CD4-positive, alpha-beta T cell (primary cell): ENCODE data around the gene PRAME. TPM values are rescaled to one million over a fixed set of nuclear protein-coding genes. Genes with fewer than 3 reads are reported as not detected.

Experiments used
- ATAC-seq: fragments of 200-7000 bp; cut with Tn5 transposase; one replicate; pipeline ENCODE4 v1.10.0; 2022; ENCODE audit warnings: mild to moderate bottlenecking; ENCODE audit not compliant: poor library complexity
- CTCF ChIA-PET: fragments of 350-600 bp; sonication (Branson Sonifier 250); formaldehyde crosslinking; loops from one replicate; lab custom pipeline; 2021; ENCODE audit warnings: antibody characterized with exemption, inconsistent platforms; lab: Charles Lee
- POLR2A ChIA-PET: fragments of 350-600 bp; sonication (Branson Sonifier 250); formaldehyde crosslinking; loops from one replicate; lab custom pipeline; 2021; ENCODE audit warnings: antibody characterized with exemption, inconsistent platforms; lab: Charles Lee
- DNase-seq, 14 experiments: peaks; one replicate each; pipeline ENCODE4 v3.0.0-alpha.2; 2013 to 2020; ENCODE audit warnings: mixed read lengths in 2 of 14
- H3K27ac ChIP-seq, 2 donors: one replicate each; pipeline versions ENCODE4 v1.5.1 to v1.7.0; 2013; ENCODE audit warnings: low read length in 2 of 2, low read depth in 1 of 2, mild to moderate bottlenecking in 1 of 2
- H3K27me3 ChIP-seq, 2 experiments: 1 replicate in 1 of 2; 2 replicates in 1 of 2; pipeline versions ENCODE4 v1.6.1 to v1.7.0; 2013; ENCODE audit warnings: low read length in 2 of 2, control low read depth in 1 of 2, mild to moderate bottlenecking in 1 of 2, moderate library complexity in 1 of 2; ENCODE audit not compliant: insufficient read depth in 2 of 2, control insufficient read depth in 1 of 2
- H3K36me3 ChIP-seq: one replicate; pipeline ENCODE4 v1.6.1; 2013; ENCODE audit warnings: low read length, control low read depth; ENCODE audit not compliant: insufficient read depth
- H3K4me1 ChIP-seq: one replicate; pipeline ENCODE4 v1.6.1; 2013; ENCODE audit warnings: low read length, control low read depth; ENCODE audit not compliant: insufficient read depth
- H3K4me3 ChIP-seq: one replicate; pipeline ENCODE4 v1.5.1; 2013; ENCODE audit warnings: mild to moderate bottlenecking, low read length, moderate library complexity
- H3K9me3 ChIP-seq, 2 experiments: 1 replicate in 1 of 2; 2 replicates in 1 of 2; pipeline versions ENCODE4 v1.6.1 to v1.7.0; 2013; ENCODE audit warnings: low read length in 2 of 2, mild to moderate bottlenecking in 2 of 2, control low read depth in 1 of 2, moderate library complexity in 1 of 2; ENCODE audit not compliant: control insufficient read depth in 1 of 2, insufficient read depth in 1 of 2
- H3K27ac Mint-ChIP-seq: one replicate; pipeline ENCODE4 v1.8.0; 2020; ENCODE audit warnings: mixed read lengths
- H3K27me3 Mint-ChIP-seq: one replicate; pipeline ENCODE4 v1.8.0; 2021; ENCODE audit warnings: mixed read lengths
- H3K36me3 Mint-ChIP-seq: one replicate; pipeline ENCODE4 v1.8.0; 2021; ENCODE audit warnings: low read depth, mixed read lengths
- H3K4me1 Mint-ChIP-seq: one replicate; pipeline ENCODE4 v1.8.0; 2021; ENCODE audit warnings: low read depth, mixed read lengths
- H3K4me3 Mint-ChIP-seq: one replicate; pipeline ENCODE4 v1.8.0; 2020; ENCODE audit warnings: mild to moderate bottlenecking, mixed read lengths
- H3K9me3 Mint-ChIP-seq: one replicate; pipeline ENCODE4 v1.8.0; 2020; ENCODE audit warnings: mixed read lengths
- intact Hi-C, 2 experiments: fragments of 100-400 bp; cut with DNase I in 1 of 2; cut with micrococcal nuclease in 1 of 2; formaldehyde crosslinking; loops; one replicate each; pipeline versions ENCODE4 v1.15.1 to v1.9.0; 2023 to 2025; cut with DNase I, micrococcal nuclease
- total RNA-seq, 174 experiments: library from RNA in 2 of 174; stranded (reverse) in 2 of 174; gene quantifications; one replicate each; pipeline ENCODE4 v1.2.3 and lab custom pipeline; 2021 to 2026
- TF ChIP-seq, protein P1 (sequence below): fragments of 200-600 bp; IDR thresholded peaks from one replicate; pipeline ENCODE4 v1.8.0; 2022; ENCODE audit warnings: antibody characterized with exemption, mild to moderate bottlenecking

PRAME gene
- total RNA-seq, 2 experiments from 2014 or later: not detected

GRCh38 chr22:22550789-22551434, 8.2 kb downstream of the PRAME start:
- no peaks in the 10 kb centered on the region for H3K36me3 ChIP-seq
- no peak overlapping the region for H3K27ac ChIP-seq
- TF ChIP-seq, protein P1, sequence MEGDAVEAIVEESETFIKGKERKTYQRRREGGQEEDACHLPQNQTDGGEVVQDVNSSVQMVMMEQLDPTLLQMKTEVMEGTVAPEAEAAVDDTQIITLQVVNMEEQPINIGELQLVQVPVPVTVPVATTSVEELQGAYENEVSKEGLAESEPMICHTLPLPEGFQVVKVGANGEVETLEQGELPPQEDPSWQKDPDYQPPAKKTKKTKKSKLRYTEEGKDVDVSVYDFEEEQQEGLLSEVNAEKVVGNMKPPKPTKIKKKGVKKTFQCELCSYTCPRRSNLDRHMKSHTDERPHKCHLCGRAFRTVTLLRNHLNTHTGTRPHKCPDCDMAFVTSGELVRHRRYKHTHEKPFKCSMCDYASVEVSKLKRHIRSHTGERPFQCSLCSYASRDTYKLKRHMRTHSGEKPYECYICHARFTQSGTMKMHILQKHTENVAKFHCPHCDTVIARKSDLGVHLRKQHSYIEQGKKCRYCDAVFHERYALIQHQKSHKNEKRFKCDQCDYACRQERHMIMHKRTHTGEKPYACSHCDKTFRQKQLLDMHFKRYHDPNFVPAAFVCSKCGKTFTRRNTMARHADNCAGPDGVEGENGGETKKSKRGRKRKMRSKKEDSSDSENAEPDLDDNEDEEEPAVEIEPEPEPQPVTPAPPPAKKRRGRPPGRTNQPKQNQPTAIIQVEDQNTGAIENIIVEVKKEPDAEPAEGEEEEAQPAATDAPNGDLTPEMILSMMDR: no peak
- Mint-ChIP-seq H3K36me3 (no peaks in the 10 kb centered on the region), H3K9me3 (no peaks in the 10 kb centered on the region), H3K4me1 (no peaks in the 10 kb centered on the region), H3K27me3 (no peaks in the 10 kb centered on the region), H3K27ac (no peak overlapping the region), H3K4me3 (no peak overlapping the region)
- intact Hi-C loops: no loop called here
- no peak for ATAC-seq
- CTCF ChIA-PET: no interaction called here
- no peaks in the 10 kb centered on the region for H3K9me3 ChIP-seq
- DNase-seq: no peak
- H3K4me3 ChIP-seq: no peak overlapping the region
- POLR2A ChIA-PET: no interaction called here
- no peaks in the 10 kb centered on the region for H3K4me1 ChIP-seq
- no peaks in the 10 kb centered on the region for H3K27me3 ChIP-seq

GRCh38 chr22:22548910-22549309, 10.2 kb downstream of the PRAME start:
- Mint-ChIP-seq H3K36me3 (no peaks in the 10 kb centered on the region), H3K4me3 (no peak overlapping the region), H3K27me3 (no peaks in the 10 kb centered on the region), H3K4me1 (no peaks in the 10 kb centered on the region), H3K27ac (no peak overlapping the region), H3K9me3 (no peaks in the 10 kb centered on the region)
- H3K9me3 ChIP-seq: no peaks in the 10 kb centered on the region
- H3K27me3 ChIP-seq: no peaks in the 10 kb centered on the region
- DNase-seq (no peak), ATAC-seq (no peak)
- POLR2A ChIA-PET: no interaction called here
- intact Hi-C loops: no loop called here
- H3K4me3 ChIP-seq: no peak overlapping the region
- TF ChIP-seq, protein P1: no peak
- H3K4me1 ChIP-seq: no peaks in the 10 kb centered on the region
- CTCF ChIA-PET: no interaction called here
- H3K36me3 ChIP-seq: no peaks in the 10 kb centered on the region
- H3K27ac ChIP-seq: no peak overlapping the region

DNA sequence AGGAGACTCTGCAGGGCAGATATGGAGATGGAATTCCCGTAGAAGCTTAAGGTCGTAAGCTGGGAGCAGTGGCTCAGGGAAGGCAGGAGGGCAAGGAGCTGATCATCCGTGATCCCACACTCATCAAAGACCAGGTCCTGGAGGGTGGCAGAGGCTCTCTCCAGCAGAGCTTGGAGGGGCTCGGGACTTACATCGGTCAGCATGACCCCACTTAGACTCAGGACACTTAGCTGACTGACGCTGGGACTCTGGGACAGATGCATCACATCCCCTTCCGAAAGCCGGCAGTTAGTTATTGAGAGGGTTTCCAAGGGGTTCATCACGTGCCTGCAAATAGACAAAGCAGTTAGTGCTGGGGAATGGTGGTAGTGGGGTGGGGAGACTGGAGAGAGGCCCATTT, 10.7 kb downstream of the PRAME start:
- Histone ChIP-seq H3K4me3 (no peak overlapping the region), H3K4me1 (no peaks in the 10 kb centered on the region), H3K36me3 (no peaks in the 10 kb centered on the region), H3K9me3 (no peaks in the 10 kb centered on the region), H3K27ac (no peak overlapping the region), H3K27me3 (no peaks in the 10 kb centered on the region)
- no peaks in the 10 kb centered on the region for H3K36me3 Mint-ChIP-seq
- DNase-seq (no peak), ATAC-seq (no peak)
- TF ChIP-seq, protein P1: no peak
- ChIA-PET POLR2A (no interaction called here), CTCF (no interaction called here)
- H3K9me3 Mint-ChIP-seq: no peaks in the 10 kb centered on the region
- intact Hi-C loops: no loop called here
- H3K27ac Mint-ChIP-seq: no peak overlapping the region
- H3K4me3 Mint-ChIP-seq: no peak overlapping the region
- H3K4me1 Mint-ChIP-seq: no peaks in the 10 kb centered on the region
- no peaks in the 10 kb centered on the region for H3K27me3 Mint-ChIP-seq
